NCI-H1092 (cell line): ENCODE results near the gene SIM2.
A peak's percentile ranks its signal among the peaks of the same experiment; 100 is the strongest.

ENCODE experiments used
- DNase-seq: peaks from one replicate; lab custom pipeline; 2025; lab: John Stamatoyannopoulos, UW

The SIM2 gene

DNA sequence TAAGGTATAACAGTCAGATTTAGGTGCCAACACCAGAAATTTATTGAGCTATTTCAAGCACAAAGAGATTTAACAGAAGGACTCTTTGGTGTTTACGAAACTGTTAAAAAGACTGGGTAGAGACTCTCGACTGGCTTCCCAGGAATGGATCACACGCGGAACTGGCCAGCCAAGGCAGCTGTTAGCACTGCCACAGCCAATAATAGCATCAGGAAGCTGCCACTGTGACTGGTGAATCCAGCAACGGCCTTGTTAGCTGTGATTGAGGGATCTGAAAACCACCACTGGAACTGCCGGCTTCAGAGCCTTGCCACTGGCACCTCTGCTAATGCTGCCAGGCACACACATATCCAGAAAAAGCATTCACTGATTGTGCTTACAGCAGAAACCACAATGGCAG is 10.6 kb upstream of the SIM2 start:
- no peak for DNase-seq

DNA sequence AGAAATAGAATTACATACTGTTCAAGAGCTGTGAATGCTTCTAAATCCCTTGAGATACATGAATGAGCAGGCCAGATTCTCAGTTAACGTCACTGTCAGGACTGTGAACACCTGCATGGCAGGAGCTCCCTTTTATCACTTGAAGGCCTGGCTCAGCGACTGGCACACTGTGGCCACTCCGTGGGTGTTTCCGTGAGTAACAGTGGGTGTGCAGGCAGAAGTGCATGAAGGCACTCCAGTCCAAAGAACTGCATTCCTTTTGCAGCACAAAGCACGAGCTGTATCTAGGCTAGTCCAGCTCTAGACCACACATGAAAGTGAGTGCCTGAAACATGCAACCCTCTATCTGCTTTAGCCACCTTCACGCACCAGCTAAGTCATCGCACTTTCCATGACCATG is 9.6 kb upstream of the SIM2 start:
- DNase-seq: no peak

DNA sequence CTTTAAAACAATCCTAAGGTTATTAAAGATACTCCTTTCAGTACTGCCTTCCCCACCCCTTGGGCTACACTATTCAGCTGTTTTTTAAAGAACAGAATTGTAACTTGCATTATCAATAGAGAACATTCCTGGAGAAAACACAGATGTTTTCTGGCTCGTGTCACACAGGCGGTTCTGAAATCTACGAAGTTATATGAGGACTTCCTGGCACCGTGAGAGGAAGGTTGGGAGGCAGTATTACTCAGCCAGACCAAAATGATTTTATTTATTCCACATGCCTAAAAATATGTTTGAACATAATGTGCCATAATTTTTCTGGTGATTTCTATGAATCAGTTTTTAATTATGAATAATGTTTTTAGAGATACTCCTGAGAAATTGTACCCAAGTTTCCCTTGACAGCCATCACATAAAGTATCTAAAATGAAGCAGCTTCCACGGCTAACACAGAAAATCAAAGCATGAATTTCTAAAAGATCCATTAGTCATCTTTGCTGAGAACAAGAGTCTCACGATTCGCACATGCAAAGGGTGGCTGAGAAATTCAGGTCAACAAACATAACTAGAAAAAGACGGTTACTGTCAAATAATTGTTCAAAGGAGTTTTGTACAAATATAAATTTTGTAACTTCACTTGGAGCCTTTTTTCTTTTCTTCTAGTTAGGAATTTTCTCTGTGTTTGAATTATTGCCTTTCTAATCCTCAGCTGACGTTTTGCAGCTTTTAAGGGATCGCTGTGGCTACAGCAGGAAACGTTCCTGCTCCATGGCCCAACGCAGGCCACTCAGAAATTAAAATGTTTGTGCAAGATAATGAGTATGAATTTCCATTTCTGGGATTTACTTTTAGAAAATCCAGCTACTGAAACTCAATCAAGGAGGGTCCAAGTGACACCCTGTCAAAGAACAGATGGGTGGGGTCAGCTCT is 8.0 kb upstream of the SIM2 start:
- no peak for DNase-seq

DNA sequence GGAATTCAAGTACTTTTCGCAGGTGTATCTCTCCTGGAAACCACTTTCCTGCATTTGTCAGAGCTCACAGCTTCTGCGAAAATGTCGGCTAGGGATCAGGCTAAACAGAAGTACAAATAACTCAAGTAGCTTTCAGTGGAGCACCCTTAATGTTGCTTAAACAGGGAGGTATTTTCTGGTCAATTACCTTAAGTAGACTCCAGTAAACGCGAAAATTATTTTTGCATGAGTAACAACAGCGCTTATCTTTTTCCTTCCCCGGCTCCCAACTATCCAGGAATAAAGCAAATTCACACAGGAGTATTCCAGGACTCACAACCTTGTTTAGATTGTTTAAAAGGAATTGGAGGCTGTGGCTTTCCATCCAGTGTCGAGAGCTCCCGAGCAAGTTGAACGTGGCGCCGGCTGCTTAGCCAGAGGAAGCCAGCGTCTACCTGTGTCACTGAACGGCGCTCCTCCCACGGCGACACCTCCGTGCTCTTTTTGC is 7.3 kb upstream of the SIM2 start:
- DNase-seq: no peak

DNA sequence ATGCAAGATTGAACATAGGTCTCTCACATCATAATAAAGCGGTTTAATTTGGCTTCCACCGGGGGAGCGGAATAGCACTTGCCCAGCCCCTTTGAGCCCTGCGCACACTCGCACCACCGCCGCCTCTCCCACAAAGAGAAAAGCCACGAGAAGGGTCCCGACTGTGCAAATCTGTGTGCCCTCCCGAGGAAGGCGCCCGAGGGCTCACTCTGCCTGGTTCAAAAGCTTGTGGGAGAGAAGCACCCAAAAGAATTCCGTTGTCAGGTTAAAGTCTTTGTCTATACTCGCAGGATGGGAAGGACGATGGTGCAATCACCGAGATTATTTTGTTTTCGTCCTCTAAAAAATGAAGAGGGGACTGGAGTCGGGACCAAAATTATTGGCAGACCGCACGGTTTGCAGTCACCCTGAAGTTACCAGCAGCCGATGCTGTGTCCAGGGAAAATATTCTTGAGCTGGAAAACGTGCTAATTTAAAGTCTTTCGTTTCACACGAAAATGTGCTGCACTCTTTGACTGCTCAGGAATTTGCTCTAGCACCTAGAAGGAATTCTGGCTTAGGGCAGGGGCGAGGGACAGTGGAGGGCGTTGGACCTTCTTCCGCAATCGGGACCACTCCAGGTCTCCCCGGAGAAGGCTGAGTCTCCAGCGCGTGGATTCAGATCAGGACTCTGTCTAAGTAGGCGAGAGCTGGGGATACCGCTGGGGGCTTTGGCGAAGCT is 6.6 kb upstream of the SIM2 start:
- DNase-seq: no peak

DNA sequence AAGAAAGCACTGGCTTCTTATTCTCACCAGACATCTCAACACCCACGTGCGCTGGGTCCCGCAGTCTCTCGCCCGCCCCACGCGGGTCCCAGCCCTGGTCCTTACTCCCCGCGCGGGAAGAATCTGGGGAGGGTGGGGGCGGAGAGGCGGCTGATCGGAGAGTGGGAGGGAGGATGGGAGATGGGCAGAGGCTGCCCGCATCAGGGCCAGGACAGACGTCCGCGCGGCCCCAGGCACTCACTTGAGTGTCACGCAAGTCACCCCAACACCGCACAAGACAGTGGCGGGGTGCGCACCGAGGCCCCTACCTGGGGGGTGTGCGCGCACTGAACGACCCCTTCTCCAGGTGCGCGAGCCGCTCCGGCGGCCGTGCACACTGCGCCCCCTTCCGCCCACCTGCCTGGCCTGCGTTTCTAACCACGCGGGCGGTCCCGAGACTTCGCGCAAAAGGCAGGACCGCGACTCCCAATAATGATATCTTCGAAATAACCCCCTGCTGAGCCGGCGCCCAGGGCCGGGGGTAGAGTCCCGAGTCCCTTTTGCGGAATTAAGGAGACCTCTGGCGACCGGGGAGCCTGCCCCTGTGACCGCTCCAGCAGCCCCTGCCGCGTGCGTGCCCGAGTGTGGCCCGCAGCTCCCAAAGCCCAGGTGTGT is 6.0 kb upstream of the SIM2 start:
- DNase-seq: no peak

DNA sequence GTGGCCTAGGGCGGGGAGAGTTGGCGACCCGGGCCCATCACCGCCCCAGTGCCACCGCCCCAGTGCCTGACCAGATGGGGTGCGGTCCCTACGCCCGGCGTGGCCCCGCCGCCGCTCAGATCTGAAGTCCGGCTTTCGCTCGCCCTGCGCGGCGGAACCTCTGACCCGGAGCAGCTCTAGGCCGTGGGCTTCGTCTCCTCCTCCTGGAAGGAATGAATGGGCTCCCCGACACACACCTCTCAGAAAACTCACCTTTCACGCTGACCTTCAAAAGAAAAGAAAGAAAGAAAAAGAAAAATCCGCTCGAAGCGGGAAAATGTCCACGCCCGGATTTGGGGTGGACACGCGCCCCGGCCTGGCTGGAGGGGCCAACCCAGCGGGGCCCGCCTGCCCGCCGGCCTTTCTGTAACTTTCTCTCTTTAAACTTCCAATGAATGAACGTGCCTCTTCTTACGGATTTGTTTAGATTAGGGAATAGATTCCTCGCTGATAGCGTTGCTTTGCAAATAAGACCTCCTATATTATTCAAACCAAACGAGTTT is 5.4 kb upstream of the SIM2 start:
- DNase-seq: no peak

DNA sequence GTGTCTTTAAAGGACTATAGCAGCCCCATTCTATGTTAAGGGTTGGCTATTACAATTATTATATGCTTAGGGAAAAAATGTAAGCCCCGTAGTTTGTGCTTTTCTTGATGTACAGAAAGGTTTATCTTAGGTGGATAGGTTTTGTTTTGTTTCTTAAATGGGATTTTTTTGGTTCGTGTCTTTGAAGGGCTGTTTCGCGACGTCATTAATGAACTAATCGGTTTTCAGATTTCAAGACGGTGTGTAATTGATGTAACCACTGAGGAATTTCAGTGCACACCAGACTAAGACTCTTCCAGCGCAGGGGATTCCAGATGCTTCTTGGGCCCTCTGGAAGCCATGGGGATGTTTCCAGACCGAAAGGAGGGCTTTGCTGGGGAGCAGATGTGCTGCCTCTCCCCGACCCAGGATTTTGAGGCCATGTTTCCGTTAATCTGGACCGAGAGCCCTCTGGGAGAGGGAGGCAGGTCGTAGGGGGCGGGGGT is 4.8 kb upstream of the SIM2 start:
- no peak for DNase-seq

DNA sequence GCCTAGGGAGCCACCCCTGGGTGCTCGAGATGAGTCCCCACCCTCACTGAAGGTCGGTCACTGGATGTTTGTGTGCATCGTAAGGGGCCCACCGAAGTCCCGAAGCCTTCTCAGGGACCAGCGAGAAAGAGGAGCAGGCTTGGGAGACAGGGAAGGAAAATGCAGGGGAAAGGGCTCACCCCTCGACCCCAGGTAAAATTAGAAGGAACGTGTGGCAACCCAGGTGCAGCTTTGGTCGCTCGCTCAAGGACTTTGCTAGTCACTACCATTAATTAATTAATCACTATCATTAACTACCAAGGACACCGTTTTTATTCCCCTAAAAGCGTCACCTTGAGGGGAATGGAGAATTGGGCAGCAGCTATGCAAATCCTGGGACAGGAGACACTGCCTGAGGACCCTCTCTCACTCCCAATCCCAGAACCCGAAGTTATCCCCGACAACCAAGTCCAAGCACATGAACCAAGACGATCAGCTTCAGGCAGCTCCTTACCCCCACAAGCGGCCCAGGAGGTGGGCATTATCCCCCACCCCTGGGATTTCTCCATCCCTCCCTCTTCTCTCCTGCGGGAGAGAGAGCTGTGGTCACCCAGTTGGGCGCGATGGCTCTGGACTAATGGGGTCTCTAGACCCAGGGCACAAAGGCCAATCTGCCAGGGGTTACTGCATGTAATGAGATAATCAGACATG is 4.2 kb upstream of the SIM2 start:
- DNase-seq: no peak

DNA sequence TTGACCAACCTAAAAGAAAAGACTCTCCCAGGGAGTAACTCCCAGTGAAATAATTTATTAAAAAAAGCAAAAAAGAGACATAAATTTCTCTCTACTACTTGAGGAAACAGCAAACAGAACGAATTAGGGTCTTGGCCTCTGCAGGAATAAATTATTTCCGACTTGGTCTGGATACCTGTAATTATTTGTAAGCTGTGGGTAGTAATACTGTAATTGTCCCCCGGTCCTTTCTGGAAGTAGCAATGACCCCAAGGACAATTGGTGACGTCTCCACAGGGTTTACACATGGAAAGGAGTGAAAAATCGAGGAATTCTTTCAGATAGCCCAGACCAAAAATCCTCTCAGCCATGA is 3.7 kb upstream of the SIM2 start:
- DNase-seq: no peak

DNA sequence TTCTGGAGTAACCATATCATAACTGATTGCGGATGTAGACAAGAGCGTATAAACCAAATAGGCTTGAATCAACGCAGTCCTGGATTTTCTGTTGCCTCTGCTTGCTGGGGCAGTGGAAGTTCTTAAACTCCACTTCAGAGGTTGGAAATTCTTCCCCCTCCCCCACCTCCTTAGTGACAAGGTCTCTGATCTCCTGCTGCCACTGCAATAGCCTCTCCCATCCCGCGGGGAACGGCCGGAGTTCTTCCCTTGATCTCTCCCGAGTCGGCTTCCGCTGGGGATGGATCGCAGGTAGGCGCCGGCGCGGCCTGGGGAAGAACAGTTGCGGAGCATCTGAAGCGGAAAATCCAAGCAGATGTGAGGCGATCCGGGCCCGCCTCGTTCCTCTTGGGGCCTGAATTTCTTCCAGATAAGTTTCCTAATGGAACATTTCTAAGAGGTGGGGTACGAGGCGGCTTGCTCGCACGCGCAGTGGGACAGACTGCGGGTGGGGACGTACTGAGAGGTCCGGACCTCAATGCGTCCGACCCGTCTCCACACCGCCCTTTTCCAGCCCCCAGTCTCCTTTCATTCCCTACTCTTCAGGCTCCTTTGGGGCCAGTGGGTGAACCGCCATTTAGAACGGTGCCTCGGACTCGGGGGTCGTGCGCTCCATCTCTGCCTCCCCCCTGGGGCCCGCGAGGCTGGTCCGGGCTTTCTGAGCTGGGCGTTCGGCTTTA is 3.1 kb upstream of the SIM2 start:
- no peak for DNase-seq

DNA sequence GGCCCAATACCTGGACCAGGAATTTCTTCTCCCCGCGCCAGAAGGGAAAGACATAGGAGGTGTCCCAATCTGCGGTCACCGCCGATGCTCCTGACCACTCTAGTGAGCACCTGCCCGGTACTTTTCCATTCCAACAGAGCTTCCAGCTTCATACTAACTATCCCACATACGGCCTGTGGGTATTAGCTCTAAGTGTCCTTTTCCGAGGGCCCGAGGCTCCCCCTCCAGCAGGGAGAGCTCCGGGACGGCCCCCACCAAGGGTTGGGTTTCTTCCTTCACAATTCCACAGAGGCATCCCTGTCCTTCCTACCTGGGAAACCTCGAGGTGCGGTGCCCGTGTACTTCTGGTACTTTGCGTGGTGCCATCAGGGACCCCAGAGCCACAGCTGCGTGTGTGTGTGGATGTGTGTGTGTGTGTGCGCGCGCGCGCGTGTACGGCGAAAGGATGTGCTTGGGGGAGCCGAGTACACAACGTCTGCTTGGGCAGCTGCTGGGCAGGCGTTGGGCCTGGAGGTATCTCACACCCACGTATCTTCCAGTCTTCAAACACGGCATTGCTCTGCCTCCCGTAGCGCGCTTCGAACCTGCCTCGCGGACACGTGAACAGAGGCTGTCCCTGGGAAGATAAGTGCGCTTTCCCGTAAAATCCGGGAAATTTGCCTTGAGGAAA is 2.4 kb upstream of the SIM2 start:
- DNase-seq: no peak

DNA sequence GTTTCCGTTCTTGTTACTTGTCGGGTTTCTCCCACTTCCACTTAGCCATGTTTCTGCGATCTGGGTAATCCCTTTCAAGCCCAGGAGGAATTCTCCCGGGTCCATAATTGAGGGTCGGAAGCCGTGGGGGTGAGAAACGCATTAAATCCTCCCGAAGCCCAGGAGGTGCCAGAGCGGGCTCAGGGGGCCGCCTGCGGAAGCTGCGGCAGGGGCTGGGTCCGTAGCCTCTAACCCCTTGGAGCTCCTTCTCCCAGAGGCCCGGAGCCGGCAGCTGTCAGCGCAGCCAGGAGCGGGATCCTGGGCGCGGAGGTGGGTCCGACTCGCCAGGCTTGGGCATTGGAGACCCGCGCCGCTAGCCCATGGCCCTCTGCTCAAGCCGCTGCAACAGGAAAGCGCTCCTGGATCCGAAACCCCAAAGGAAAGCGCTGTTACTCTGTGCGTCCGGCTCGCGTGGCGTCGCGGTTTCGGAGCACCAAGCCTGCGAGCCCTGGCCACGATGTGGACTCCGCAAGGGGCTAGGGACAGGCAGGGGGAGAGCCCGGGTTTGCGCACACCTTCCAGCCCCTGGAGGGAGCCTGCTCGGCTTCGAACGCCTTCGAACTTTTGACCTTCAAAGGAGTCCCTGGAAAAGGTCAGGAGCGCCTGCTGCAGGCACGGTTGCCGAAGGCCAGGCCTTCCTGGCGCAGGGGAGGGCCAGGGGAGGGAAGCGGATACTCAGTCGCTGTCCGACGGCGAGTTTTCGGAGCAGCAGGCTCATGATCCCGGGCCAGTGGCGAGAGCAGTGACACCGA is 1.7 kb upstream of the SIM2 start:
- DNase-seq: no peak

DNA sequence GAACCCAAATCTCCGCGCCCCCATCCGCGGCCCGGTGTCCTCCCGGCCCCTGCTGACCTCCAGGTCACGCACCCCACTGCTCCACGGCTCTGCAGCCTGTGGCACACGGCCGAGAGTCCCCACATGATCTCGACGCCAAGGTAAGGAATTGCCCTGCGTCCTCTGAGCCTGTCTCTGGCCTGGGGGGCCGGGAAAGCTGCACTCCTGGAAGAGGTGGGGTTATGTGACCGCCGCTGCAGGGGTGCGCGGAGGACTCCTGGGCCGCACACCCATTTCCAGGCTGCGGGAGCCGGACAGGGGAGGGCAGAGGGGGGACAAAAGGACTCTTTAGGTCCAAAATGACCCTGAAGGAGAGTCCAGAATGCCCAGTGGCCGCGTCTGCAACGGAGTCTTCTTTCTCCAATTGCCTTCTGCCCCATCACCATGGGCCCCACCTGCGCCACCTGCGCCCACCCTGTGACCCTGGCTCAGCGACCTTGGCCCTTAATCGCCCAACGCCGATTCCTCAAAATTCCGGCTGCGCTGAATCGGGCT is 997 bp upstream of the SIM2 start:
- no peak for DNase-seq

DNA sequence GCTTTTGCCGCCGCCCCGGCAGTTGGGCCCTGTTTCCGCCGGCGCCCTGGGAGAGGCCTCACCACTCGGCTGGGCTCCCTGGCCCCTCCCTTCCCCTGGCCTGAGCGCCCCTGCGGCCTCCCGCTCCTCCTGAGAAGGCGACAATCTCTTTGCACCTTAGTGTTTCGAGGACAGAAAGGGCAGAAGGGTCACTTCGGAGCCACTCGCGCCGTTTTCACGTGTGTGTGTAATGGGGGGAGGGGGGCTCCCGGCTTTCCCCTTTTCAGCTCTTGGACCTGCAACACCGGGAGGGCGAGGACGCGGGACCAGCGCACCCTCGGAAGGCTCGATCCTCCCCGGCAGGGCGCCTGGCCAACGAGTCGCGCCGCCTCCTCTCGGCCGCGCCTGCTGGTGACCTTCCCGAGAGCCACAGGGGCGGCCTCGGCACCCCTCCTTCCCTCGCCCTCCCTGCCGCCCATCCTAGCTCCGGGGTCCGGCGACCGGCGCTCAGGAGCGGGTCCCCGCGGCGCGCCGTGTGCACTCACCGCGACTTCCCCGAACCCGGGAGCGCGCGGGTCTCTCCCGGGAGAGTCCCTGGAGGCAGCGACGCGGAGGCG is 432 bp upstream of the SIM2 start:
- DNase-seq: peak; percentile 59

DNA sequence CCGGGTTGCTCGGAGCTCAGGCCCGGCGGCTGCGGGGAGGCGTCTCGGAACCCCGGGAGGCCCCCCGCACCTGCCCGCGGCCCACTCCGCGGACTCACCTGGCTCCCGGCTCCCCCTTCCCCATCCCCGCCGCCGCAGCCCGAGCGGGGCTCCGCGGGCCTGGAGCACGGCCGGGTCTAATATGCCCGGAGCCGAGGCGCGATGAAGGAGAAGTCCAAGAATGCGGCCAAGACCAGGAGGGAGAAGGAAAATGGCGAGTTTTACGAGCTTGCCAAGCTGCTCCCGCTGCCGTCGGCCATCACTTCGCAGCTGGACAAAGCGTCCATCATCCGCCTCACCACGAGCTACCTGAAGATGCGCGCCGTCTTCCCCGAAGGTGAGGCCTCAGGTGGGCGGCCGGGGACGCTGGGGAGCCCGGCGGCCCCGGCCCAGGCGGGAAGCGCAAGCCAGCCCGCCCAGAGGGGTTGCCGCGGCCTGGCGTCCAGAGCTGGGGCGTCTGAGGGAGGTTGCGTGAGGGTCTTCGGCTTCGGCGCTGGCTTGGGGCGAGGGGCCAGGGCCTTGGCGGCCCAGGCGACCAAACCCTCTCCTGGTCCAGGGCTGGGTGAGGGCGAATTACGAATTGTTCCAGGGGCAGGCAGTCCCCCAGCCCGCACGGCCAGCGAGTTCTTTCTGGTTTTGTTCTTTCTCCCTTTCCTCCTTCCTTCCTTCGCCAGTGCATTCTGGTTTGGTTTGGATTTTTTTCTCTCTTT is 805 bp downstream of the SIM2 start:
- DNase-seq: no peak

DNA sequence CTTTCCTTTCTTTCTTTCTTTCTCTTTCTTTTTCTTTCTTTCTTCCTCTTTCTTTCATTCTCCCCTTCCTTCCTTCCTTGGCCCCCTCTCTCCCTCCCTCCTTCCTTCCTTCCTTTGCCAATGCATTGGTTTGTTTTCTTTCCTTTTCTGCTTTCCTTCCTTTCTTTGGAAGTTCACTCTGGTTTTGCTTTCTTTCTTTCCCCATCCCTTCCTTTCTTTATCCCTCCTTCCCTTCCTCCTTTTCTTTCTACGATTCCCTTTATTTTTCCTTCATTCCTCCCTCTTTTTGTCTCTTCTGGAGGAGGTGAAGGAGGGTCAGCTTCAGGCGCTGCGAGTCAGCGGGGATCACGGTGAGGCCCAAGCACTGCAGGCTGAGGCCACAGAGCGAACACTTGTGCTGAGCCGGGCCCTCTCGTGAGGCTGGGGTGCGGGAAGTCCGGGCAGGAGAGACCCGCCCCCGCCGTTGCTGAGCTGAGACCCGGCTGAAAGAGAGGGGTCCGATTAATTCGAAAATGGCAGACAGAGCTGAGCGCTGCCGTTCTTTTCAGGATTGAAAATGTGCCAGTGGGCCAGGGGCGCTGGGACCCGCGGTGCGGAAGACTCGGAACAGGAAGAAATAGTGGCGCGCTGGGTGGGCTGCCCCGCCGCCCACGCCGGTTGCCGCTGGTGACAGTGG is 1.5 kb downstream of the SIM2 start:
- no peak for DNase-seq
